ENCODE measurements around the gene NPHP4. TPM values are rescaled to one million over a fixed set of nuclear protein-coding genes. Genes with fewer than 3 reads are reported as not detected.

NPHP4 gene
- total RNA-seq, 1 donor from 2014 or later, result 8.8 TPM

DNA sequence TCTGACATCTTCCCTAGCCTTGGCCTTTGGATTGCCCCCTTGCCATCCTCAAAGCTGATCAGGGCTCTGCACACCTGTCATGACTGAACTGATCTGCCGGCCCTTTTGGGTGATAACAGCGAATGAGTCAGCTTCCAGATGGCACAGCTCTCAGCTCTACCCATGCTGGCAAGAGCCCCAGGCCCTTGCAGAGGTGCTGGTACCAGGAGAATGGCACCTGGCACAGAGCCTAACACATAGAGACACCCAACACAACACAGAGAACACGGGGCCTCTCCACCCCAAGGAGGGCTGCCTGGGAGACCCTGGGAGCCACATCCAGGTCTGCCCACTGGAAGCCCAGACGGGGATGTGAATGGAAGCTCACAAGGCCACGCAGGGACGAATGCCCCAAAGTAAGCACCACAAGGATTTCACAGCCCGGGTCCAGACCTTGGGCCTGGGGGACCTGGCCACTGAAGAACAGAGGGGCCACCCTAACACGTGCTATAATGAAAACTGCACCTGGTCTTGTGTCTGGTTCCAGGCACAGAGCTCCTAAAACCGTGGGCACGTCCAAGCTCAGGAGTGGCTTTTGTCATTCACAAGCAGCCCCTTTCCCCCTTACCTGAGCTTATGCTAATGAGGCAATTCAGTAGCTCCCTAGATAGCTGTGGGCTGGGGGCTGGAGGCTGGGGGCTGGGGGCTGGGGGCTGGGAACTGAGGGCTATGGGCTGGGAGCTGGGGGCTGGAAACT lies 160.5 kb downstream of the NPHP4 start:
- no peak for DNase-seq (ENCODE audit: low read depth)
- H3K4me3 ChIP-seq (ENCODE audit: low read depth, low read length), result no peak overlapping the region
- TF ChIP-seq, protein P1, sequence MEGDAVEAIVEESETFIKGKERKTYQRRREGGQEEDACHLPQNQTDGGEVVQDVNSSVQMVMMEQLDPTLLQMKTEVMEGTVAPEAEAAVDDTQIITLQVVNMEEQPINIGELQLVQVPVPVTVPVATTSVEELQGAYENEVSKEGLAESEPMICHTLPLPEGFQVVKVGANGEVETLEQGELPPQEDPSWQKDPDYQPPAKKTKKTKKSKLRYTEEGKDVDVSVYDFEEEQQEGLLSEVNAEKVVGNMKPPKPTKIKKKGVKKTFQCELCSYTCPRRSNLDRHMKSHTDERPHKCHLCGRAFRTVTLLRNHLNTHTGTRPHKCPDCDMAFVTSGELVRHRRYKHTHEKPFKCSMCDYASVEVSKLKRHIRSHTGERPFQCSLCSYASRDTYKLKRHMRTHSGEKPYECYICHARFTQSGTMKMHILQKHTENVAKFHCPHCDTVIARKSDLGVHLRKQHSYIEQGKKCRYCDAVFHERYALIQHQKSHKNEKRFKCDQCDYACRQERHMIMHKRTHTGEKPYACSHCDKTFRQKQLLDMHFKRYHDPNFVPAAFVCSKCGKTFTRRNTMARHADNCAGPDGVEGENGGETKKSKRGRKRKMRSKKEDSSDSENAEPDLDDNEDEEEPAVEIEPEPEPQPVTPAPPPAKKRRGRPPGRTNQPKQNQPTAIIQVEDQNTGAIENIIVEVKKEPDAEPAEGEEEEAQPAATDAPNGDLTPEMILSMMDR (conservative IDR thresholded peaks at IDR 0.05; ENCODE audit: low read depth, low read length), result no peak

DNA sequence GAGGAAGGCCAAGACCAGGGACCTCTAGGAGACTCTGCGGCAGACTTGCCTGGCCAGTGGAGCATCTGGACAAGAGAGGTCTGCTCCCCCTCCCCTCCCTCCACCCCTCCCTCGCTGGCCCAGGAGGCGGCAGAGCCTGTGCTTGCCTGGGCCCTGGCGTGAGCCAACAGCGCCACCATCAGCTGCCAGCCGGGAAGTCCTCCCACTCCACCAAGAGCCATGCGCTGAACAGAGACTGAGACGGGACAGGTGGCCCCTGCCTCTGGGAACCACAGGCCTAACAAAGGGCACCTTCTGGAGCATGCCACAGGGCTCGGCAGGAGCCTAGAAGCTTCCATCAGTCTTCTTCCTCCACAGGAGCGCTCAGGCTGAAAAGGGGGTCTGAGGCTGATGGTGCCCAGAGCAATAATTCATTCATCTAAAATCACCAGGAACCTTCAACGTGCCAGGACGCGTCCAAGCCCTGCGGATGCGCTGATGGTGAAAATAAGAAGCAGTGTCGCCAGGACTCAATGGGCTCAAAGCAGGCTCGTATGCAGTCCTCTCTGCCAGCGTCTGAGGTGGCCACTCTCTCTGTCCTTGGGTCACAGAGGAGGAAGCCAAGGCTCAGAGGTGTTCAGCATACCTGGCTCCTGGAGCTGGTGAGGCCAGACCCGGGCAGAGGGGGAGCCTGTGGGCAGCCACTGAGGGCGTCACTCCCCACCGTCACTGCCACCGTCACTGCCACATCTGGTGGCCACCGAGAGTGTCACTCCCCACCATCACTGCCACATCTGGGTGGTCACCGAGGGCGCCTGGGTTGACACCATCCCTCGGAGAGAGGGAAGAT lies 161.2 kb downstream of the NPHP4 start:
- DNase-seq (ENCODE audit: low read depth), result no peak
- H3K4me3 ChIP-seq (ENCODE audit: low read depth, low read length), result no peak overlapping the region
- TF ChIP-seq, protein P1 (conservative IDR thresholded peaks at IDR 0.05; ENCODE audit: low read depth, low read length), result no peak

DNA sequence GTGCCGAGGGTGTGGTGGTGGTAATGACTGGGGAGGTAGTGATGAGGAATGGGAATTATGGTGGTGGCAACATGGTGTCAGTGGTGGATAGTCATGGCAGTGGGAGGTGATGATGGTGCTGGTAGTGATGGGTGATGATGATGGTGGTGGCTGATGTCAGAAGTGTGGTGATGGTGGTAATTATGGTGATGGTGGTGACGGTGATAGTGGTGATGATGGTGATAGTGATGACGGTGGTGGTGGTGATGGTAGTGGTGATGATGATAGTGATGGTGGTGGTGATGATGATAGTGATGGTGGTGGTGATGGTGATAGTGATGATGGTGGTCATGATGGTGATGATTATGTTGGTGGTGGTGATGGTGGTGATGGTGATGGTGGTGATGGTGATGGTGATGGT lies 162.8 kb downstream of the NPHP4 start:
- DNase-seq (ENCODE audit: low read depth), result no peak
- TF ChIP-seq, protein P1 (conservative IDR thresholded peaks at IDR 0.05; ENCODE audit: low read depth, low read length), result no peak
- H3K4me3 ChIP-seq (ENCODE audit: low read depth, low read length), result no peak overlapping the region

DNA sequence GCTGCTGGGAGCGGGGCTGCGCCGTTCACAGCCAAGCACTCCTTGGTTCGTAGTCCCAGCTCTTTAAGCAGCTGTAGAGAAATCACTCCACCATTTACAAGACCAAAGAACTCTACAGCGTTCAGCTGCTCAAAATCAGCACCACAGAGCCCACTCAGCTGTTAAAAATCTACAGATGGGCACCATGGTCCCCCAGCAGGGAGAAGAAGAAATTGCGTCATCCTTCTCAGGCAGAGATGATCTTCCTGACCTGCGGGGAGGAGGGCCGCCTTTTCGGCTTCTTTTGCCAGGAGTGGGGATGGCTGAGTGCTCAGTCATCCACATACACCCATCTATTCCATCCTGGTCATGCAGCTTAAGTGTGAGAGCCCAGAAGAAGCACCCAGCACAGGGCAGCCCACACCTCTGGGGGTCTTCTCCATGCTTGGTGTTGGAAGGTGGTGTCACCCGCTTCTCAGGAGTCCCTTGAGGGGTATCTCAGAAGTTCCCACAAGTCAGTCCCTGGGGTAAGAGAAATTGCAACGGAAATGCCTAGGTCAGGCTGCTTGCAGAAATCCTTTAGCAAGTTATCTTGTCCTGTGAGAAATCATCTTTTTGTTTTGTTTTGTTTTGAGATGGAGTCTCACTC lies 163.8 kb downstream of the NPHP4 start:
- TF ChIP-seq, protein P1 (conservative IDR thresholded peaks at IDR 0.05; ENCODE audit: low read depth, low read length), result no peak
- DNase-seq (ENCODE audit: low read depth), result no peak
- H3K4me3 ChIP-seq (ENCODE audit: low read depth, low read length), result no peak overlapping the region

DNA sequence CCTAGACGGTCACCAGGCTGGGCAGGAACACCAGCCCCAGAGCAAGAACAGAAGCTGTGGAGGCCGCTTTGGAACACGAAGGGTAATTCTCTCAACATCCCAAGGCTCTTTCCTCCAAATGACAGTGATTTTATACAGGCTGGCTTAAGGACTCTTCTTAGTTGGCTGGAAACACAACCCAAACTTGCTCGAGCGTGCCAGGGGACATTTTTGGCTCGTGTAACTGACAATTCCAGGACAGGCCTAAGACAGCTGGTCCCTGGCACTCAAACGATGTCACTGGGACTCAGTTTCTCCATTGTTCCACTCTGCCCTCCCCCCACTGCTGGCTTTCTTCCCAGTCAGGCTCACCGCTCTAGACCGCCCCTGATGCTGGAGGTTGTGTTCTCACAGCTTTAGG lies 164.7 kb downstream of the NPHP4 start:
- TF ChIP-seq, protein P1 (conservative IDR thresholded peaks at IDR 0.05; ENCODE audit: low read depth, low read length), result no peak
- DNase-seq (ENCODE audit: low read depth), result no peak
- H3K4me3 ChIP-seq (ENCODE audit: low read depth, low read length), result no peak overlapping the region

DNA sequence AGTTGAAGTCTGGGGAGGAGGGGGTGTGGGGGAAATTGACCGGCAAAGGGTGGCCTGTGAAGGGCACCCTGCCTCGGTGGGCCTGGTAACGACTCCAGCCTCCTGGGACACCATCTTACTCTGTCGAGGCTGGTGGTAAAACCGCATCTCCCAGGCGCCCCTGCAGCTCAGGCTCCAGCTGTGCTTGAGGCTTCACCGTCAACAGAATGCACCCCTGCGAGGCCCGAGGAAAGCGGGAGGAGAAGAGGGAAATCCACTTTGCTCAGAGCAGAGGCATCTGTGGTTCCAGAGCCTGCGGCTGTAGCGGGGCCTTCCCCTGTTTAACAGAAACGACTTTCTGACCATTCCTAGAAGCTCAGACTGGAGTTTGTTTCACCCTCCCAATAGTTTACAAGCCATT lies 165.6 kb downstream of the NPHP4 start:
- DNase-seq (ENCODE audit: low read depth), result no peak
- no peak overlapping the region for H3K4me3 ChIP-seq (ENCODE audit: low read depth, low read length)
- TF ChIP-seq, protein P1 (conservative IDR thresholded peaks at IDR 0.05; ENCODE audit: low read depth, low read length), result no peak

All from epithelial cell of proximal tubule (primary cell).